Measurements from ENCODE around the gene ABCC5.
"Not testable (repeated sequence)": the region's sequence is repeated elsewhere in the genome, so short reads cannot be mapped to it uniquely, and the experiment has no call there.

ABCC5 gene

DNA sequence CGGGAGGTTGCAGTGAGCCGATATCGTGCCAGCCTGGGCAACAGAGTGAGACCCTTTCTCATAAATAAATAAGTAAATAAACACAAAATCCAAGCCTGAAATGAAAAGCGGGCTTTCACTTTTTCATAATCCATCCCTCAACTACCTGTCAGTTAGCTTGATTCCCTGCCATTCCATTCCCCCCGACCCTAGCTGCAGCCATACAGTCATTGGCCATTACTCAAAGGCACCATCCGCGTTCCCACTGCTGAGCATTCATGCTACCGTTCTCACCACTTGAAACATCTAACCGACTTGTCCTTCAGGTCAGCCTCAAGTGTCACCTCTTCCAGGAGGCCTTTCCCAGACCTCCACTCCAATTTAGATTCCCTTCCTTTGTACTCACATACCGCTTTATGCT lies 131.9 kb downstream of the ABCC5 start:
- DNase-seq (no peak), ATAC-seq (no peak)
- Mint-ChIP-seq H3K4me1 (peaks cover 34% of the 10 kb centered on the region), H3K27ac (peak overlapping the region; percentile 14), H3K9me3 (no peaks in the 10 kb centered on the region), H3K27me3 (peaks cover 4% of the 10 kb centered on the region), H3K36me3 (ENCODE audit: low read depth) (peaks cover 11% of the 10 kb centered on the region), H3K4me3 (peak overlapping the region; percentile 48)

DNA sequence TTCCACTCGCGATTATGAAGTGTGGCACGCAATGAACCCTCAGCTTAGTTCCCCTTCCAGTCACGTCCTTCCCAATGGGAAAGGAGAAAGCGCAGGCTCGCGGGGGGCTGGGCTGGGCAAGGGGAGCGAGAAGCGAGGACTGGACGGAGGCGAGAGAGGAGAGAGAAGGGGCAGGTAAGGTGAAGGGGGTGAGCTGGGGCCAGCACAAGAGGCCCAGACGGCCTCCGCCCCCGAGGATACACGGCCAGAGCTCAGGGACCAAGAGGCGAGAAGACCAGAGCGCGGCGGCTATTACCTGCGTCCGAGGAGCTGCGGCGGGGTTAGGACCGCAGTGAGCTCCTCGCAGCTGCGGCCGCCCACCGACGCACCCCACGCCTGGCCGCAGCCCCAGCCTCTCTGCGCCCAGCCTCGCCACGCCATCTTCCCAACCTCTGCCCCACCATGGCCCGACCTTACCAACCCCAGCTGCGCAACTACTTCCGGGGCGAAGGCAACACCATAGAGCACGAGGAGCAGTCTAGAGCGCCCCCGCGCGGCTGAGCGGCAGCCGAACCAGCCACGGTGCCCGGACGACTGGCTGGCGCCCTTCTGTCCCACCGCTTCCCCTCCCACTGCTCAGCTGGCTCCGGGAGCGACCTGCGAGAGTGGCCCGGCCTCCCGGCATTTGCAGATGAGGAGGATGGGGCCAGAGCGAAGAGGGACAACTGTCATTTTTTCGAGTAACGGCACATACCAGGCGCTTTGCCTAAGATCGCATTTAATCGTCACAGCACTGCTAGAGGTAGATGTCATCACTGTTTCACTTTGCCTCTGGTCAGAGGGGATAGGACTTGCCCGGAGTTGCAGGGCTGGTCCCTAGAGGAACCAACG lies 133.0 kb downstream of the ABCC5 start, which contains the start of gene PARL:
Gene PARL (minus strand): TSS at position 454 of the 870 bp plus-strand sequence. CDS start 34 bp downstream, at position 420.
- Mint-ChIP-seq H3K4me1 (peaks cover 41% of the 10 kb centered on the region), H3K27me3 (peaks cover under 1% of the 10 kb centered on the region), H3K36me3 (ENCODE audit: low read depth) (peaks cover 14% of the 10 kb centered on the region), H3K9me3 (no peaks in the 10 kb centered on the region), H3K27ac (peak within 1 kb of the TSS; percentile 92), H3K4me3 (peak within 1 kb of the TSS; percentile 95)
- DNase-seq = peak; percentile 99
- ATAC-seq = peak; percentile 100

DNA sequence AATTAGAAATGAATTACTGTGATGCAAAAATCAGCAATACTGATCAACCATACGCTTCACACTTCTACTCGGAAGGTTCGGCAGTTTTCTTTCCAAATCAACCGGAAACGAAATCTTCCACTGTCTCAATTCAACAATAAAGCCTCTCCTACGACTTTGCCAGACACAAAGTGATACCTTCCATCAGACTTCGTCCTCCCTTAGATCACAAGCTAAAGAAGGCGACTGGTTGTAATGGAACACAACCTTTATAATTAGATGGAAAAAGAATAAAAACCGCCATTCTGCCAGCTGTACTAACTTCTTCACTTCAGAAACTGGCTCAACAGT lies 133.6 kb downstream of the ABCC5 start:
- DNase-seq (no peak), ATAC-seq (peak; percentile 1)
- H3K9me3 Mint-ChIP-seq = no peaks in the 10 kb centered on the region
- H3K4me1 Mint-ChIP-seq = peaks cover 43% of the 10 kb centered on the region
- H3K36me3 Mint-ChIP-seq (ENCODE audit: low read depth) = peaks cover 15% of the 10 kb centered on the region
- H3K27me3 Mint-ChIP-seq = no peaks in the 10 kb centered on the region
- H3K4me3 Mint-ChIP-seq = peak overlapping the region; percentile 95
- H3K27ac Mint-ChIP-seq = peak overlapping the region; percentile 92

DNA sequence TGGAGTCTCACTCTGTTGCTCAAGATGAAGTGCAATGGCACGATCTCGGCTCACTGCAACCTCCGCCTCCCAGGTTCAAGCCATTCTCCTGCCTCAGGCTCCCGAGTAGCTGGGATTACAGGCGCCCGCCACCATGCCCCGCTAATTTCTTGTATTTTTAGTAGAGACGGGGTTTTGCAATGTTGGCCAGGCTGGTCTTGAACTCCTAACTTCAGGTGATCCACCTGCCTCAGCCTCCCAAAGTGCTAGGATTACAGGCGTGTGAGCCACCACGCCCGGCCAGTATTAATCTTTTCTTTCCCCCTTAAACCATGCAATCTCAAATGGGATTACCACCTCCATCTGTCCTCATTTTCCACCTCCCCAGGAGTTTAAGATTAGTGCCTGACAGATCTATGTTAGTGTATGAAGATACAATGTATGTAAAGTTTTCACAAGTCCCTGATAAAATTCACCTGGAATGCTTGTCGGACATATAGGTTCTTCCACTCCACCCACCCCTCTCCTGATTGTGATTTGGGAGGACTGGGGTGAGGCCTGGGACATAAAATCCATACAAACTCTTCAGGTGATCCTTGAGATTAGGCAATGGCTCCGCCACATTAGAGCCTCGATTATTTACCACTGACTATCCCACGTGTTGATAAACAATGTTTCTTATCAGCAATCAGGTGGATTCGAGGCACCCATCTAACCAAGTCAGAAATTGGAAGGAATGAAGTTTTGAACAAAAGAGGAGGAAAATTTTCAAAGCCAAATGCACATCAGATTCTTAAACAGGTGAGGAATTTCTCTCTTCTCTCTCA lies 134.2 kb downstream of the ABCC5 start:
- peaks cover 48% of the 10 kb centered on the region for H3K4me1 Mint-ChIP-seq
- ATAC-seq = no peak
- peak overlapping the region; percentile 92 for H3K27ac Mint-ChIP-seq
- peak overlapping the region; percentile 95 for H3K4me3 Mint-ChIP-seq
- H3K36me3 Mint-ChIP-seq (ENCODE audit: low read depth) = peaks cover 20% of the 10 kb centered on the region
- H3K9me3 Mint-ChIP-seq = no peaks in the 10 kb centered on the region
- no peaks in the 10 kb centered on the region for H3K27me3 Mint-ChIP-seq
- no peak for DNase-seq

DNA sequence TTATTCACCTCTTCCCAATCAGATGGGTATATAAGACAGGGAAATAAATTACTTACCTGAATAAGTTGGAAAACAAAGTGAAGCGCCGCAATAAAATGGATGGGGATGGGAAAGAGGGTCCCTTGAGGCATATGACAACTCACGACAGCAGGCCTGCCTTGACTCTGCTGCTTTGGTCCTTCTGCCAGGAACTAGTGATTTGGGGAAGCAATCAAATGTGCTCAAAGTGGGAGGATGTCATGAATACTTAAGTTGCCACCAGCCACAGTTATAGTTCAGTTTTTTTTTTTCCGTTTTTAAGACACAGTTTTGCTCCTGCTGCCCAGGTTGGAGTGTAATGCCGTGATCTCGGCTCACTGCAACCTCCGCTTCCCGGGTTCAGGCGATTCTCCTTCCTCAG lies 137.6 kb downstream of the ABCC5 start:
- Mint-ChIP-seq H3K4me1 (peaks cover 60% of the 10 kb centered on the region), H3K4me3 (no peak overlapping the region)

DNA sequence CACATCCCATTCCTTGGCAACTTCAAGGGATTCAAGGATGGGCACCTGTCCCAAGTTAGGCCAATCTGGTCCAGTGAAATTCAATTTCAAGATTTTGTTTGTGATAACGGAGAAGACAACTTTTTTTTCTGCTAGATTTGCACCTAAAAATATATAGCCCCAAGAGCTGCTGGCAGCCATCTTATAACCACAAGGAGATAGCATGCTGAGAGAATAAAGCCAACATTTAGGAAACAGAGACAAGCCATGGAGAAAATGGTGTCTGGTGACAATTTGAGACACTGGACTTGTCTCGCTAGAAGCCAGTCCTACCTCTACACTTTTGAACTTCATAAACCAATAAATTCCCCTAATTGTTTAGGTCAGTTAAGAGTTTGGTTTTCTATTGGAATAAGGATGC lies 138.4 kb downstream of the ABCC5 start:
- ATAC-seq (no peak), DNase-seq (no peak)
- Mint-ChIP-seq H3K27me3 (no peaks in the 10 kb centered on the region), H3K4me1 (peaks cover 57% of the 10 kb centered on the region), H3K27ac (no peak overlapping the region), H3K9me3 (no peaks in the 10 kb centered on the region), H3K4me3 (no peak overlapping the region), H3K36me3 (ENCODE audit: low read depth) (peaks cover 31% of the 10 kb centered on the region)

More for the DNA sequence above, 137.6 kb downstream of the ABCC5 start:
- DNase-seq = no peak
- Mint-ChIP-seq H3K36me3 (ENCODE audit: low read depth) (peaks cover 31% of the 10 kb centered on the region), H3K27me3 (no peaks in the 10 kb centered on the region), H3K9me3 (no peaks in the 10 kb centered on the region), H3K27ac (no peak overlapping the region)
- ATAC-seq = no peak

DNA sequence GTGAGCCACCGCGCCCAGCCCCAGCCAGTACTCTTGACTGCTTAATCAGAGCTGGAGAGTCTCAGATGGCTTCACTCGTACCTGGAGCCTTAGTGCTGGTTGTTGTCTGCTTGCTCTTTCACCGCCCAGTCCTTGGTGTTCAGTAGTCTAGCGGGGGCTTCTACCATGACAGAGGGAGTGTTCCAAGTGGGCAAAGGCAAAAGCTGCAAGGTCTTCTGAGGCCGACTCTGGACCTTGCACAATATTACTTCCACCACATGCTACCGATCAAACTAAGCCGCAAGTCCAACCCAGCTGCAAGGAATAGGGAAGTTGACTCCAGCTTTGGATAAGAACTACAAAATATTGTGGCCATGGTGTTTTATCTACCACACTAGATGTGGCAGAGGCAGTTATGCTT lies 139.6 kb downstream of the ABCC5 start:
- no peaks in the 10 kb centered on the region for H3K9me3 Mint-ChIP-seq
- H3K36me3 Mint-ChIP-seq (ENCODE audit: low read depth) = peaks cover 25% of the 10 kb centered on the region
- H3K27ac Mint-ChIP-seq = no peak overlapping the region
- H3K4me3 Mint-ChIP-seq = no peak overlapping the region
- H3K4me1 Mint-ChIP-seq = peaks cover 52% of the 10 kb centered on the region
- ATAC-seq (no peak), DNase-seq (no peak)
- H3K27me3 Mint-ChIP-seq = no peaks in the 10 kb centered on the region

DNA sequence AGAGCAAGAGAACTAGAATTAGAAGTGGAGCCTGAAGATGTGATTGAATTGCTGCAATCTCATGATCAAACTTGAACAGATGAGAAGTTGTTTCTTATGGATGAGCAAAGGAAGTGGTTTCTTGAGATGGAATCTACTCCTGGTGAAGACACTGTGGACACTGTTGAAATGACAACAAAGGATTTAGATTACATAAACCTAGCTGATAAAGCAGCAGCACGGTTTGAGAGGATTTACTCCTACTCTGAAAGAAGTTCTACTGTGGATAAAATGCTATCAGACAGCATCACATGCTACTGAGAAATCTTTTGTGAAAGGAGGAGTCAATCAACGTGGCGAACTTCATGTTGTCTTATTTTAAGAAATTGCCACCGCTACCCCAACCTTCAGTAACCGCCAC lies 140.5 kb downstream of the ABCC5 start:
- H3K4me3 Mint-ChIP-seq, DNase-seq, ATAC-seq, H3K9me3 Mint-ChIP-seq, H3K27me3 Mint-ChIP-seq: not testable (repeated sequence)
- Mint-ChIP-seq H3K36me3 (ENCODE audit: low read depth) (peaks cover 30% of the 10 kb centered on the region), H3K27ac (peak overlapping the region; percentile 12), H3K4me1 (peaks cover 50% of the 10 kb centered on the region)

DNA sequence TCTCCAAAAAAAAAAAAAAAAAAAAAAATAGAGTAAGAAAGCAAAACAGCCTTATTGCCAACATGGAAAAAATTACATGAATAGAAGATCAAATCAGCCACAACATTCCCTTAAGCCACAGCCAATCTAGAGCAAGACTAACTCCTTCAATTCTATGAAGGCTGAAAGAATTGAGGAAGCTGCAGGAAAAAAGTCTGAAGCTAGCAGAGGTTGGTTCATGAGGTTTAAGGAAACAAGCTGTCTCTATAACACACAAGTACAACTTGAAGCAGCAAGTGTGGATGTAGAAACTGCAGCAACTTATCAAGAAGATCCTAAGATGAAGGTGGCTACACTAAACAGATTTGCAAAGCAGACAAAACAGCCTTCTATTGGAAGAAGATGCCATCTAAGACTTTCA lies 142.3 kb downstream of the ABCC5 start:
- Mint-ChIP-seq H3K4me1 (peaks cover 57% of the 10 kb centered on the region), H3K9me3 (no peaks in the 10 kb centered on the region), H3K27ac (no peak overlapping the region), H3K36me3 (ENCODE audit: low read depth) (peaks cover 27% of the 10 kb centered on the region), H3K27me3 (no peaks in the 10 kb centered on the region), H3K4me3 (no peak overlapping the region)
- ATAC-seq (no peak), DNase-seq (no peak)

DNA sequence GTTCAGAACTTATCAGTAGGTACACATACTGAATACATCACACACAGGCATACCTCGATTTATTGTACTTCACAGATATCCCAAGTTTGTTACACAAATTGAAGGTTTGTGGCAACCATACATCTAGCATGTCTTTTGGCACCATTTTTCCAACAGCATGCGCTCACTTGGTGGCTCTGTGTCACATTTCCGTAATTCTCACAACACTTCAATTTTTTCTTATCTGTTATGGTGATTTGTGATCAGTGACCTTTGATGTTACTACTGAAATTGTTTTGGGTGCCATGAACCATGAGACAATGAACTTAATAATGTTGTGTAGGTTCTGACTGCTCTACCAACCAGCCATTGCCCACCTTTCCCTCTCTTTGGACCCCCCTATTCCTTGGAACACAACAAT lies 143.8 kb downstream of the ABCC5 start:
- Mint-ChIP-seq H3K4me1 (peaks cover 50% of the 10 kb centered on the region), H3K27me3 (no peaks in the 10 kb centered on the region), H3K36me3 (ENCODE audit: low read depth) (peaks cover 23% of the 10 kb centered on the region), H3K27ac (no peak overlapping the region), H3K4me3 (no peak overlapping the region), H3K9me3 (no peaks in the 10 kb centered on the region)
- no peak for DNase-seq
- no peak for ATAC-seq

DNA sequence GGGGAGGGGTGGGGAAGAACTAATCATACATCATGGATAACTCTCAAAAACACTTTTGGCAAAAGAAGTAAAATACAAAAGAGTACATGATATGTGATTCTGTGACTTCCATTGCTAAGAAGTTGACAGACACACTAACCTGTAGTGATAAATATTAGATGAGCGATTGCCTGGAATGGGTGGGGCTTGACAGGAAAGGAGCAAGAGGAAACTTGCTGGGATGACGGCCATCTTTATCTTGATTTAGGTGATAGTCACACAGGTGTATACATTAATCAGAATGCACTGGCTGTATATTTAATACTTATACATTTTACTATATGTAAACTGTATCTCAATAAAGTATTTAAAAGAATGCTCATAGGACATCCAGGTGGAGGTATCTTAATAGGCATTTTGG lies 146.1 kb downstream of the ABCC5 start:
- H3K4me3 Mint-ChIP-seq = no peak overlapping the region
- H3K36me3 Mint-ChIP-seq (ENCODE audit: low read depth) = peaks cover 18% of the 10 kb centered on the region
- no peaks in the 10 kb centered on the region for H3K9me3 Mint-ChIP-seq
- peaks cover 37% of the 10 kb centered on the region for H3K4me1 Mint-ChIP-seq
- no peaks in the 10 kb centered on the region for H3K27me3 Mint-ChIP-seq
- no peak overlapping the region for H3K27ac Mint-ChIP-seq
- DNase-seq = no peak
- ATAC-seq = no peak

DNA sequence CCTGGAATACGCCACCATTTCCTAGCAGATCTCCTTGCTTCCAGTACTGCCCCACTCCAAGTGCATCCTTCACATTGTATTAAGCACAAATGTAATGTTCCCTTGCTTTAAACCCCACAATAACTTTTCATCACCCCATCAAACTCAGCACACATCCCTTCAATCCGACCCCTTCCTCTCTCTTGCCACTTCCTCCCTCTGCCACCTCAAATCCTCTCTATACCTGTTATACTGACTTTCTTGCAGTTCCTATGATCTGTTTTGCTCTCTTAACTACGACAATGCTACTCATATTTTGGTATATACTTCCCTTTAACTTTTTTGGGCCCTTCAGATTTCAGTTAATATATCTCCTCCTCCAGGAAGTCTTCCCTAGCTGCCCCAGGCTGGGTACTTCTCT lies 147.1 kb downstream of the ABCC5 start:
- Mint-ChIP-seq H3K36me3 (ENCODE audit: low read depth) (peaks cover 24% of the 10 kb centered on the region), H3K9me3 (no peaks in the 10 kb centered on the region), H3K27me3 (no peaks in the 10 kb centered on the region), H3K4me3 (no peak overlapping the region), H3K27ac (peak overlapping the region; percentile 1), H3K4me1 (peaks cover 33% of the 10 kb centered on the region)
- DNase-seq = no peak
- ATAC-seq = no peak

Measured in activated naive CD8-positive, alpha-beta T cell treated with anti-CD3 and anti-CD28 coated beads, Interleukin-2, amount 50 U/mL, for 24 hours (primary cell).